Kidney (tissue), 14 donors: ENCODE measurements around the gene POLR3K. TPM values are rescaled to one million over a fixed set of nuclear protein-coding genes. Genes with fewer than 3 reads are reported as not detected.

ENCODE experiments used
- DNase-seq, 5 donors: peaks; one replicate each; pipeline ENCODE4 v3.0.0-alpha.2; 2013 to 2020
- FAIRE-seq: peaks from 2 replicates; lab custom pipeline; 2012; peaks lifted over from hg19 to GRCh38; lab: Jason Lieb, UNC
- H3K27ac ChIP-seq, 2 donors: one replicate each; pipeline ENCODE4 v1.7.0; 2013; ENCODE audit warnings: low read depth in 2 of 2, low read length in 2 of 2, inconsistent platforms in 1 of 2
- H3K27me3 ChIP-seq: one replicate; pipeline ENCODE4 v1.7.1; 2013; ENCODE audit warnings: low read length, inconsistent platforms; ENCODE audit not compliant: control insufficient read depth, insufficient read depth
- H3K36me3 ChIP-seq, 3 donors: one replicate each; pipeline versions ENCODE4 v1.7.0 to v1.7.1; 2013; ENCODE audit warnings: low read length in 3 of 3, control low read depth in 1 of 3, inconsistent platforms in 1 of 3; ENCODE audit not compliant: insufficient read depth in 3 of 3, control insufficient read depth in 2 of 3
- H3K4me1 ChIP-seq, 3 donors: one replicate each; pipeline versions ENCODE4 v1.7.0 to v1.7.1; 2013; ENCODE audit warnings: low read length in 3 of 3, inconsistent platforms in 1 of 3, low read depth in 1 of 3; ENCODE audit not compliant: control insufficient read depth in 2 of 3, insufficient read depth in 2 of 3
- H3K4me3 ChIP-seq, 3 donors: one replicate each; pipeline versions ENCODE4 v1.7.0 to v1.8.1; 2013; ENCODE audit warnings: low read length in 3 of 3, control low read depth in 1 of 3, inconsistent platforms in 1 of 3
- H3K9ac ChIP-seq, 3 donors: one replicate each; pipeline versions ENCODE4 v1.7.0 to v1.7.1; 2013; ENCODE audit warnings: low read length in 3 of 3, control low read depth in 1 of 3, inconsistent platforms in 1 of 3
- H3K9me3 ChIP-seq, 3 donors: one replicate each; pipeline versions ENCODE4 v1.7.0 to v1.7.1; 2013; ENCODE audit warnings: low read length in 3 of 3, control low read depth in 1 of 3, inconsistent platforms in 1 of 3; ENCODE audit not compliant: control insufficient read depth in 2 of 3, insufficient read depth in 1 of 3
- CTCF ChIP-seq: IDR thresholded peaks from 3 replicates; pipeline ENCODE4 v1.5.1; 2012; ENCODE audit warnings: mild to moderate bottlenecking, moderate library complexity, borderline replicate concordance; ENCODE audit not compliant: insufficient read depth; ENCODE audit errors: extremely low read depth
- intact Hi-C: fragments of 100-400 bp; cut with DNase I; formaldehyde crosslinking; loops from one replicate; pipeline ENCODE4 v1.11.1; 2022
- polyA plus RNA-seq: library from polyadenylated mRNA; stranded (reverse); fragments of 350-450 nt; fragmentation: Illumina TruSeq; extraction: RNeasy Lipid Tissue Mini Kit (QIAGEN cat#74804); gene quantifications from one replicate; pipeline ENCODE4 v1.2.3, GENCODE V29; 2014; ENCODE audit warnings: low read depth, low replicate concordance; ENCODE audit not compliant: insufficient read depth
- total RNA-seq: library from RNA; stranded (reverse); fragmentation: NEBNext Ultra II Directional; extraction: Animal tissue kit (Norgen Biotek cat#: 25700); gene quantifications from one replicate; pipeline ENCODE4 v1.2.1, GENCODE V29; 2021
- donor health status: control.
- donor health status: control.
- donor health status: control.
- donor health status: control.
- donor health status: control.
- donor health status: DM: yes; HTN: yes; CAD: no.
- donor health status: Normal renal cell carcinoma (clear cell type).

The POLR3K gene
- total and polyA plus RNA-seq, 2 donors from 2014 or later: 8.8 to 18.5 TPM

GRCh38 chr16:71210-71539 lies 17.8 kb upstream of the POLR3K start:
- Histone ChIP-seq H3K4me1 (peaks cover 0 to 28% (median 3%) of the 10 kb centered on the region in 3 donors), H3K4me3 (peak overlapping the region in 1 of 3 donors; percentile 56), H3K27me3 (no peaks in the 10 kb centered on the region), H3K36me3 (no peaks in the 10 kb centered on the region), H3K27ac (peak overlapping the region in 1 of 2 donors; percentile 57), H3K9ac (peak overlapping the region in 1 of 3 donors; percentile 69), H3K9me3 (no peaks in the 10 kb centered on the region)
- intact Hi-C loops: no loop called here
- no peak for FAIRE-seq
- TF ChIP-seq CTCF: no peak
- no peak for DNase-seq

- H3K9me3 ChIP-seq: no peaks in the 10 kb centered on the region
- H3K27ac ChIP-seq: no peak overlapping the region
- no peaks in the 10 kb centered on the region for H3K36me3 ChIP-seq
- H3K27me3 ChIP-seq: no peaks in the 10 kb centered on the region
- FAIRE-seq (no peak), DNase-seq (no peak)
- intact Hi-C loops: no loop called here
- H3K9ac ChIP-seq: no peak overlapping the region
- H3K4me3 ChIP-seq: no peak overlapping the region
- no peak for TF ChIP-seq CTCF
- peaks cover 0 to 20% (median 3%) of the 10 kb centered on the region in 3 donors for H3K4me1 ChIP-seq
These were observed 15.8 kb upstream of the POLR3K start for GRCh38 chr16:69181-69580.

GRCh38 chr16:67884-68789 lies 14.7 kb upstream of the POLR3K start:
- Histone ChIP-seq H3K4me3 (no peak overlapping the region), H3K4me1 (peaks cover 0 to 20% (median 3%) of the 10 kb centered on the region in 3 donors), H3K36me3 (no peaks in the 10 kb centered on the region), H3K27ac (no peak overlapping the region), H3K27me3 (no peaks in the 10 kb centered on the region), H3K9me3 (no peaks in the 10 kb centered on the region), H3K9ac (no peak overlapping the region)
- TF ChIP-seq CTCF: no peak
- intact Hi-C loops: no loop called here
- FAIRE-seq (no peak), DNase-seq (peak in 2 of 5 donors; percentile 62 to 68)
